OCI-LY1 (cell line): ENCODE results near the gene CC2D2A.

ENCODE experiments used
- H2AFZ ChIP-seq: fragments of 200-600 bp; sonication (generic), shearing (Covaris generic); 2 replicates; pipeline ENCODE4 v1.6.0; 2014; ENCODE audit warnings: antibody characterized with exemption, mild to moderate bottlenecking, low read length
- H3F3A ChIP-seq: fragments of 200-600 bp; sonication (generic), shearing (Covaris generic); 2 replicates; pipeline ENCODE4 v1.6.0; 2014; ENCODE audit warnings: mild to moderate bottlenecking, antibody characterized with exemption, low read length, moderate library complexity; ENCODE audit not compliant: insufficient read depth
- H3K27ac ChIP-seq: fragments of 200-600 bp; sonication (generic); 2 replicates; pipeline ENCODE4 v1.5.1; 2014; ENCODE audit warnings: low read length, mixed run types, mild to moderate bottlenecking, low read depth; ENCODE audit not compliant: poor library complexity, severe bottlenecking
- H3K27me3 ChIP-seq: fragments of 200-600 bp; sonication (generic); 2 replicates; pipeline ENCODE4 v1.6.0; 2014; ENCODE audit warnings: antibody characterized with exemption, mild to moderate bottlenecking, low read length, moderate library complexity; ENCODE audit not compliant: insufficient read depth
- H3K36me3 ChIP-seq: fragments of 200-600 bp; sonication (generic); 2 replicates; pipeline ENCODE4 v1.6.1; 2014; ENCODE audit warnings: mild to moderate bottlenecking, antibody characterized with exemption, low read length, moderate library complexity, mixed read lengths; ENCODE audit not compliant: insufficient read depth
- H3K4me1 ChIP-seq: fragments of 200-600 bp; sonication (generic); 2 replicates; pipeline ENCODE4 v1.5.1; 2014; ENCODE audit warnings: mild to moderate bottlenecking, low read length, moderate library complexity; ENCODE audit not compliant: insufficient read depth, severe bottlenecking
- H3K4me2 ChIP-seq: fragments of 200-600 bp; sonication (generic), shearing (Covaris generic); 2 replicates; pipeline ENCODE4 v1.6.1; 2014; ENCODE audit warnings: low read length
- H3K4me3 ChIP-seq: fragments of 200-600 bp; sonication (generic); 2 replicates; pipeline ENCODE4 v1.5.1; 2014; ENCODE audit warnings: low read length, low read depth, mild to moderate bottlenecking, mixed read lengths; ENCODE audit not compliant: poor library complexity, severe bottlenecking
- H3K79me2 ChIP-seq: fragments of 200-600 bp; shearing (Covaris generic); 2 replicates; pipeline ENCODE4 v1.6.1; 2016; ENCODE audit warnings: mixed run types, low read length, mixed read lengths; ENCODE audit not compliant: insufficient read depth
- H3K9ac ChIP-seq: fragments of 200-600 bp; sonication (generic), shearing (Covaris generic); 2 replicates; pipeline ENCODE4 v1.6.1; 2014; ENCODE audit warnings: mild to moderate bottlenecking, low read length, mixed read lengths
- H3K9me2 ChIP-seq: fragments of 200-600 bp; sonication (generic), shearing (Covaris generic); 2 replicates; pipeline ENCODE4 v1.6.1; 2014; ENCODE audit warnings: low read depth, mild to moderate bottlenecking, low read length, mixed read lengths
- H3K9me3 ChIP-seq: fragments of 200-600 bp; shearing (Covaris generic); 2 replicates; pipeline ENCODE4 v1.6.1; 2014; ENCODE audit warnings: low read length, mixed read lengths
- H4K20me1 ChIP-seq: fragments of 200-600 bp; sonication (generic), shearing (Covaris generic); 2 replicates; pipeline ENCODE4 v1.6.0; 2016; ENCODE audit warnings: mild to moderate bottlenecking, low read length; ENCODE audit not compliant: insufficient read depth
- CTCF ChIP-seq: fragments of 200-600 bp; sonication (generic), shearing (Covaris generic); IDR thresholded peaks from 2 replicates; pipeline ENCODE4 v1.5.1; 2017; ENCODE audit warnings: mild to moderate bottlenecking, antibody characterized with exemption, low read length, moderate library complexity, mixed read lengths
- EZH2 ChIP-seq: fragments of 200-600 bp; sonication (generic), shearing (Covaris generic); IDR thresholded peaks from 2 replicates; pipeline ENCODE4 v1.8.0; 2017; ENCODE audit warnings: borderline replicate concordance, mixed run types, mild to moderate bottlenecking, antibody characterized with exemption, low read length, moderate library complexity, mixed read lengths

Gene CC2D2A

GRCh38 chr4:15636818-15637217 is 167.1 kb downstream of the CC2D2A start:
- Histone ChIP-seq H3K27ac (no peak overlapping the region), H3K4me1 (no peaks in the 10 kb centered on the region), H3K36me3 (peaks cover 17% of the 10 kb centered on the region; the same call in 1 of the 2 replicates), H3K9ac (no peak overlapping the region), H3K27me3 (no peaks in the 10 kb centered on the region), H3K9me3 (no peaks in the 10 kb centered on the region), H3K79me2 (no peaks in the 10 kb centered on the region), H3K9me2 (no peaks in the 10 kb centered on the region), H2AFZ (no peak overlapping the region), H3K4me3 (no peak overlapping the region), H3F3A (no peaks in the 10 kb centered on the region), H3K4me2 (no peak overlapping the region), H4K20me1 (no peaks in the 10 kb centered on the region)
- no peak for TF ChIP-seq CTCF
- no peak for TF ChIP-seq EZH2

- H3K27me3 ChIP-seq: no peaks in the 10 kb centered on the region
- no peak overlapping the region for H2AFZ ChIP-seq
- no peaks in the 10 kb centered on the region for H4K20me1 ChIP-seq
- H3K4me2 ChIP-seq: no peak overlapping the region
- H3F3A ChIP-seq: no peaks in the 10 kb centered on the region
- TF ChIP-seq EZH2: no peak
- TF ChIP-seq CTCF: no peak
- H3K9me3 ChIP-seq: no peaks in the 10 kb centered on the region
- no peaks in the 10 kb centered on the region for H3K9me2 ChIP-seq
- no peaks in the 10 kb centered on the region for H3K4me1 ChIP-seq
- H3K36me3 ChIP-seq: peaks cover 13% of the 10 kb centered on the region; the same call in 1 of the 2 replicates
- no peaks in the 10 kb centered on the region for H3K79me2 ChIP-seq
- H3K4me3 ChIP-seq: no peak overlapping the region
- H3K27ac ChIP-seq: no peak overlapping the region
- no peak overlapping the region for H3K9ac ChIP-seq
Observed at GRCh38 chr4:15638418-15638817, 168.7 kb downstream of the CC2D2A start.

- TF ChIP-seq EZH2 (no peak), CTCF (no peak)
- no peak overlapping the region for H2AFZ ChIP-seq
- H4K20me1 ChIP-seq: no peaks in the 10 kb centered on the region
- no peak overlapping the region for H3K27ac ChIP-seq
- no peaks in the 10 kb centered on the region for H3K36me3 ChIP-seq
- H3K4me2 ChIP-seq: no peak overlapping the region
- no peaks in the 10 kb centered on the region for H3K9me2 ChIP-seq
- no peaks in the 10 kb centered on the region for H3F3A ChIP-seq
- no peaks in the 10 kb centered on the region for H3K9me3 ChIP-seq
- no peaks in the 10 kb centered on the region for H3K27me3 ChIP-seq
- H3K9ac ChIP-seq: no peak overlapping the region
- H3K4me3 ChIP-seq: no peak overlapping the region
- H3K79me2 ChIP-seq: peaks cover 60% of the 10 kb centered on the region
- H3K4me1 ChIP-seq: peaks cover 38% of the 10 kb centered on the region
Observed at GRCh38 chr4:15648600-15648999, 178.9 kb downstream of the CC2D2A start.
